ENCODE results near the gene MYG1. TPM values are rescaled to one million over a fixed set of nuclear protein-coding genes. Genes with fewer than 3 reads are reported as not detected.

The MYG1 gene
- total RNA-seq, 1 experiment from 2014 or later, result 104 TPM

DNA sequence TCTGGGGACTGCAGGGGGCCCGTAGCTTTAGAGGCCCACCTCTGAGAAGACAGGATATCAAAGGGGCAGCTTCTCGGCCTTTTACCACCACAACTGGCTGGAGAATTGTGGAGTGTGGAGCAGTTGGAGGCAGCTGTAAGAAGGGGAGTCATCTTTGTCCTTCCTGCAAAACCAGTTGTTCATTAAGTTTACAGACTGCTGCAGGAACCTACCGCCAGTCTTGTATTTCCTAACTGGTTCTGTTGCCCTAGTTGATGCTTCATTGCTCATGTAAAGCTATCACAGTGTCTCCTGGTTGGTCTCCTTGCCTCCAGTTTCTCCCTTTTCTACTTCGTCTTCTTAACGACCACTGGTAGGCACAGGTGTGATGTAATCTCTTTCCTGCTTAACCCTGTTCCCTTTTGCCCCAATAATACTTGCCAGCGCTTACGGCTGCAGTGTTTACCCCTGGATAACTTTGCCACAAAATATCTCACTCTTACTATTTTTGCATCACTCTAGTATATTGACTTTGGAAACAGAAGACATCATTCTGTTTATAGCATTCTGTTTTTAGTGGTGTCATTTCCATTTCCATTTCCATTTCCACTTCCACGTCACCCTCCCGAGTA, 19.5 kb upstream of the MYG1 start:
- Histone ChIP-seq H3K27ac (ENCODE audit: low read depth, low read length) (no peak overlapping the region), H3K79me2 (ENCODE audit: insufficient read depth, low read length) (no peaks in the 10 kb centered on the region), H2AFZ (ENCODE audit: low read depth, low read length, poor library complexity, severe bottlenecking) (no peak overlapping the region), H3K9me2 (ENCODE audit: insufficient read depth) (no peaks in the 10 kb centered on the region), H3K27me3 (ENCODE audit: insufficient read depth, low read length) (no peaks in the 10 kb centered on the region), H3K36me3 (ENCODE audit: control insufficient read depth in 1 of 2, insufficient read depth in 2 of 2, low read length in 2 of 2) (peaks cover 27 to 64% of the 10 kb centered on the region in 2 experiments), H4K20me1 (ENCODE audit: insufficient read depth) (no peaks in the 10 kb centered on the region), H3K4me3 (replicated peaks in 1 of 2; ENCODE audit: low read depth in 1 of 2, low read length in 2 of 2) (no peak overlapping the region), H3K4me1 (ENCODE audit: control insufficient read depth in 1 of 2, insufficient read depth in 2 of 2, low read length in 2 of 2) (no peaks in the 10 kb centered on the region), H3K4me2 (ENCODE audit: low read length) (no peak overlapping the region), H3K9ac (ENCODE audit: low read length) (no peak overlapping the region), H3K9me3 (ENCODE audit: control insufficient read depth in 1 of 2, insufficient read depth in 1 of 2, low read depth in 1 of 2, low read length in 2 of 2) (no peaks in the 10 kb centered on the region)
- CTCF ChIA-PET, result interaction anchor here (1.4 kb wide), 1 partner anchor 15 kb away, joined by 3 read pairs; the partner anchor contains the start of gene PFDN5
- no peak for TF ChIP-seq JUND (IDR thresholded peaks at IDR 0.05)
- DNase-seq (ENCODE audit: low read depth, low spot score) (no peak), ATAC-seq (no peak)
- intact Hi-C loops (cut with micrococcal nuclease), result loop anchor here (10.0 kb wide), 1 partner anchor 215 kb away; no protein-coding TSS in a partner anchor
- no TSS peak for BruUV-seq (replicated peaks)
- POLR2A ChIA-PET, result no interaction called here
- RAD21 ChIA-PET (ENCODE audit: low non-redundant PET in 1 of 2, low total read pairs in 2 of 2, uncharacterized antibody in 2 of 2, unreplicated experiment in 2 of 2), result no interaction called here

DNA sequence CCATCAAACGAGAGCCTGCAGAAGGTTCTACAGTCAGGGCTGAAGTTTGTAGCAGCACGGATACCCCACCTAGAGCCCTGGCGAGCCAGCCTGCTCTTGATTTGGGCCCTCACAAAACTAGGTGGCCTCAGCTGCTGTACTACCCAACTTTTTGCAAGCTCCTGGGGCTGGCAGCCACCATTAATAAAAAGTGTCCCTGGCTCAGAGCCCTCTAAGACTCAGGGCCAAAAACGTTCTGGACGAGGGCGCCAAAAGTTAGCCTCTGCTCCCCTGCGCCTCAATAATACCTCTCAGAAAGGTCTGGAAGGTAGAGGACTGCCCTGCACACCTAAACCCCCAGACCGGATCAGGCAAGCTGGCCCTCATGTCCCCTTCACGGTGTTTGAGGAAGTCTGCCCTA, 13.0 kb upstream of the MYG1 start:
- CTCF ChIA-PET, result interaction anchor here (1.1 to 3.0 kb wide), 2 partner anchors 72 to 127 kb away, joined by 4 to 34 read pairs; no protein-coding TSS in a partner anchor
- H3K4me2 ChIP-seq (ENCODE audit: low read length), result no peak overlapping the region

More for the DNA sequence above, 13.0 kb upstream of the MYG1 start:
- H3K36me3 ChIP-seq (ENCODE audit: control insufficient read depth in 1 of 2, insufficient read depth in 2 of 2, low read length in 2 of 2), result peaks cover 42 to 65% of the 10 kb centered on the region in 2 experiments
- intact Hi-C loops (cut with micrococcal nuclease), result loop anchor here (10.0 kb wide), 1 partner anchor 222 kb away; no protein-coding TSS in a partner anchor
- no TSS peak for BruUV-seq (replicated peaks)
- H3K9me2 ChIP-seq (ENCODE audit: insufficient read depth), result no peaks in the 10 kb centered on the region
- DNase-seq (ENCODE audit: low read depth, low spot score), result no peak
- no peaks in the 10 kb centered on the region for H3K79me2 ChIP-seq (ENCODE audit: insufficient read depth, low read length)
- TF ChIP-seq EZH2 (IDR thresholded peaks at IDR 0.05) (no peak), EZH2phosphoT487 (IDR thresholded peaks at IDR 0.05; ENCODE audit: borderline replicate concordance) (no peak)
- ChIA-PET RAD21 (ENCODE audit: low non-redundant PET in 1 of 2, low total read pairs in 2 of 2, uncharacterized antibody in 2 of 2, unreplicated experiment in 2 of 2) (interaction anchor here in 1 of 2 experiments (1.1 to 1.4 kb wide), 2 partner anchors 73 to 127 kb away, joined by 3 to 11 read pairs; no protein-coding TSS in a partner anchor), POLR2A (interaction anchor here (1.0 kb wide), 1 partner anchor 15 kb away, joined by 3 read pairs; no protein-coding TSS in a partner anchor)
- H3K4me1 ChIP-seq (ENCODE audit: control insufficient read depth in 1 of 2, insufficient read depth in 2 of 2, low read length in 2 of 2), result no peaks in the 10 kb centered on the region
- H3K9me3 ChIP-seq (ENCODE audit: control insufficient read depth in 1 of 2, insufficient read depth in 1 of 2, low read depth in 1 of 2, low read length in 2 of 2), result no peaks in the 10 kb centered on the region
- no peak overlapping the region for H3K9ac ChIP-seq (ENCODE audit: low read length)
- no peaks in the 10 kb centered on the region for H4K20me1 ChIP-seq (ENCODE audit: insufficient read depth)
- no peaks in the 10 kb centered on the region for H3K27me3 ChIP-seq (ENCODE audit: insufficient read depth, low read length)
- no peak overlapping the region for H2AFZ ChIP-seq (ENCODE audit: low read depth, low read length, poor library complexity, severe bottlenecking)
- no peak overlapping the region for H3K4me3 ChIP-seq (replicated peaks in 1 of 2; ENCODE audit: low read depth in 1 of 2, low read length in 2 of 2)
- ATAC-seq, result no peak
- no peak overlapping the region for H3K27ac ChIP-seq (ENCODE audit: low read depth, low read length)
